Measurements from ENCODE around the gene CELSR1. TPM values are rescaled to one million over a fixed set of nuclear protein-coding genes. Genes with fewer than 3 reads are reported as not detected.

Gene CELSR1
- total RNA-seq, 1 experiment from 2014 or later: 33.2 TPM

DNA sequence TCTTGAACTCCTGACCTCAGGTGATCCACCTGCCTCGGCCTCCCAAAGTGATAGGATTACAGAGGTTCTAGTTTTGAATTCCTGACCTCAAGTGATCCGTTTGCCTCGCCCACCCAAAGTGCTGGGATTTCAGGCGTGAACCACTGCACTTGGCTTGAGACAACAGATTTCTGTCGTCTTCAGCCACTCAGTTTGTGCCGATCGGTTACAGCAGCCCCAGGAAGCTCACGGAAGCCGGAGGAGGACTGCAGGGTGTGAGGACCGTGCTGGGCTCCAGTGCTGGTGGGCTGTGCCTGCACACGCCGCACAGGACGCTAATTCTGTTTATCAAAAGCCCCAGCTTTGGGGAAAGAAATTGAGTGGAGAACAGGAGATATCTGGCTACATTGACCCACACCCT, 82.0 kb downstream of the CELSR1 start:
- H3K27ac Mint-ChIP-seq (ENCODE audit: unreplicated experiment): no peak overlapping the region
- peaks cover 31% of the 10 kb centered on the region for H3K4me1 ChIP-seq
- peaks cover 7% of the 10 kb centered on the region for H3K4me1 Mint-ChIP-seq (ENCODE audit: low read depth, unreplicated experiment)
- CTCF ChIA-PET: no interaction called here
- intact Hi-C loops (cut with micrococcal nuclease; ENCODE audit: unreplicated experiment): no loop called here
- no peaks in the 10 kb centered on the region for H3K36me3 Mint-ChIP-seq (ENCODE audit: insufficient read depth, unreplicated experiment)
- no peaks in the 10 kb centered on the region for H3K9me3 ChIP-seq
- BruUV-seq (replicated peaks): no TSS peak
- H3K4me3 ChIP-seq (ENCODE audit: low read depth, low read length): no peak overlapping the region
- no peaks in the 10 kb centered on the region for H3K9me3 Mint-ChIP-seq (ENCODE audit: unreplicated experiment)
- no peaks in the 10 kb centered on the region for H3K27me3 Mint-ChIP-seq (ENCODE audit: insufficient read depth, unreplicated experiment)
- no peak for DNase-seq
- POLR2A ChIA-PET: no interaction called here
- H3K4me3 Mint-ChIP-seq (ENCODE audit: unreplicated experiment): no peak overlapping the region
- no peaks in the 10 kb centered on the region for H3K36me3 ChIP-seq (ENCODE audit: control insufficient read depth, insufficient read depth, low read length)
- no peaks in the 10 kb centered on the region for H3K27me3 ChIP-seq (replicated peaks; ENCODE audit: control insufficient read depth, insufficient read depth, low read length)
- TF ChIP-seq, protein P1, sequence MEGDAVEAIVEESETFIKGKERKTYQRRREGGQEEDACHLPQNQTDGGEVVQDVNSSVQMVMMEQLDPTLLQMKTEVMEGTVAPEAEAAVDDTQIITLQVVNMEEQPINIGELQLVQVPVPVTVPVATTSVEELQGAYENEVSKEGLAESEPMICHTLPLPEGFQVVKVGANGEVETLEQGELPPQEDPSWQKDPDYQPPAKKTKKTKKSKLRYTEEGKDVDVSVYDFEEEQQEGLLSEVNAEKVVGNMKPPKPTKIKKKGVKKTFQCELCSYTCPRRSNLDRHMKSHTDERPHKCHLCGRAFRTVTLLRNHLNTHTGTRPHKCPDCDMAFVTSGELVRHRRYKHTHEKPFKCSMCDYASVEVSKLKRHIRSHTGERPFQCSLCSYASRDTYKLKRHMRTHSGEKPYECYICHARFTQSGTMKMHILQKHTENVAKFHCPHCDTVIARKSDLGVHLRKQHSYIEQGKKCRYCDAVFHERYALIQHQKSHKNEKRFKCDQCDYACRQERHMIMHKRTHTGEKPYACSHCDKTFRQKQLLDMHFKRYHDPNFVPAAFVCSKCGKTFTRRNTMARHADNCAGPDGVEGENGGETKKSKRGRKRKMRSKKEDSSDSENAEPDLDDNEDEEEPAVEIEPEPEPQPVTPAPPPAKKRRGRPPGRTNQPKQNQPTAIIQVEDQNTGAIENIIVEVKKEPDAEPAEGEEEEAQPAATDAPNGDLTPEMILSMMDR (IDR thresholded peaks at IDR 0.05; ENCODE audit: insufficient read depth in 1 of 2, low read depth in 1 of 2, low read length in 1 of 2, severe bottlenecking in 1 of 2, unreplicated experiment in 1 of 2): no peak

DNA sequence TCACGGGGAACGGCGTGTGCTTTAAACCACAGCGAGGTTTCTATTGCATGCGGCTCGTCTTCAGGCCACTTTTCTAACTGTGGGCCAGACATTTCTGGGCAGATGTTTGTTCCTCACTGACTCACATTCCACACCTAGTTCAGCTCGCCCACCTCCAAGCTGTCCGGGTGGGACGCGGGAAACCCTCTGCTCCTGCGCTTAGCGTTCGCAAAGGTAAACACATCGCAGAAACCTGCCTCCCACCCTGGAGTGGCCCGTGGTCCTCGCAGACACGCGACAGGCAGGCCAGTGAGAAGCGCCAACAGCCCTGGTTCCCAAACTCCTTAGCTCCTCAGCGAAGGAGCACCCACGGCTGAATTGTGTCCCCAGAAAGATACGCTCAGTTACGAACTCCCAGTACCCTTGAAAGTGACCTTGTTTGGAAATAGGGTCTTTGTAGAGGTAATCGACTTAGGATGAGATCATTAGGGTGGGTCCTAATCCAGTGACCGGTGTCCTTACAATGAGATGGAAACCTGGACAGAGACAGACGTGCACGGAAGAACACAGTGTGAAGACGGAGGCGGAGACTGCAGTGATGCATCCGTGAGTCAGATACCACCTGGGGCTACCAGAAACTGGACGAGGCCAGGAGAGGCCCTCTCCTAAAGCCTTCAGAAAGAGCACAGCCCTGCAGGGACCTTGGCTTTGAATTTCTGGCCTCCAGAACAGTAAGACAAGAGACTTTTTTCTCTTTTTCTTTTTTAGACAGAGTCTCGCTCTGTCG, 82.7 kb downstream of the CELSR1 start:
- CTCF ChIA-PET: no interaction called here
- TF ChIP-seq, protein P1 (IDR thresholded peaks at IDR 0.05; ENCODE audit: insufficient read depth in 1 of 2, low read depth in 1 of 2, low read length in 1 of 2, severe bottlenecking in 1 of 2, unreplicated experiment in 1 of 2): no peak
- intact Hi-C loops (cut with micrococcal nuclease; ENCODE audit: unreplicated experiment): no loop called here
- Histone ChIP-seq H3K4me3 (ENCODE audit: low read depth, low read length) (no peak overlapping the region), H3K4me1 (peaks cover 32% of the 10 kb centered on the region), H3K36me3 (ENCODE audit: control insufficient read depth, insufficient read depth, low read length) (no peaks in the 10 kb centered on the region), H3K9me3 (no peaks in the 10 kb centered on the region), H3K27me3 (replicated peaks; ENCODE audit: control insufficient read depth, insufficient read depth, low read length) (no peaks in the 10 kb centered on the region)
- H3K27ac Mint-ChIP-seq (ENCODE audit: unreplicated experiment): no peak overlapping the region
- H3K4me1 Mint-ChIP-seq (ENCODE audit: low read depth, unreplicated experiment): peaks cover 7% of the 10 kb centered on the region
- H3K9me3 Mint-ChIP-seq (ENCODE audit: unreplicated experiment): no peaks in the 10 kb centered on the region
- H3K36me3 Mint-ChIP-seq (ENCODE audit: insufficient read depth, unreplicated experiment): peaks cover 4% of the 10 kb centered on the region
- no TSS peak for BruUV-seq (replicated peaks)
- H3K4me3 Mint-ChIP-seq (ENCODE audit: unreplicated experiment): no peak overlapping the region
- DNase-seq: no peak
- POLR2A ChIA-PET: no interaction called here
- H3K27me3 Mint-ChIP-seq (ENCODE audit: insufficient read depth, unreplicated experiment): no peaks in the 10 kb centered on the region

- Histone ChIP-seq H3K36me3 (ENCODE audit: control insufficient read depth, insufficient read depth, low read length) (no peaks in the 10 kb centered on the region), H3K4me3 (ENCODE audit: low read depth, low read length) (no peak overlapping the region), H3K4me1 (peaks cover 32% of the 10 kb centered on the region), H3K9me3 (no peaks in the 10 kb centered on the region), H3K27me3 (replicated peaks; ENCODE audit: control insufficient read depth, insufficient read depth, low read length) (no peaks in the 10 kb centered on the region)
- POLR2A ChIA-PET: no interaction called here
- Mint-ChIP-seq H3K4me1 (ENCODE audit: low read depth, unreplicated experiment) (peaks cover 7% of the 10 kb centered on the region), H3K27ac (ENCODE audit: unreplicated experiment) (no peak overlapping the region), H3K9me3 (ENCODE audit: unreplicated experiment) (no peaks in the 10 kb centered on the region), H3K36me3 (ENCODE audit: insufficient read depth, unreplicated experiment) (peaks cover 5% of the 10 kb centered on the region), H3K4me3 (ENCODE audit: unreplicated experiment) (no peak overlapping the region), H3K27me3 (ENCODE audit: insufficient read depth, unreplicated experiment) (no peaks in the 10 kb centered on the region)
- TF ChIP-seq, protein P1 (IDR thresholded peaks at IDR 0.05; ENCODE audit: insufficient read depth in 1 of 2, low read depth in 1 of 2, low read length in 1 of 2, severe bottlenecking in 1 of 2, unreplicated experiment in 1 of 2): no peak
- CTCF ChIA-PET: no interaction called here
- no peak for DNase-seq
- intact Hi-C loops (cut with micrococcal nuclease; ENCODE audit: unreplicated experiment): no loop called here
- no TSS peak for BruUV-seq (replicated peaks)
Observed at GRCh38 chr22:46453829-46454503, 83.5 kb downstream of the CELSR1 start.
